GM12892 (cell line): ENCODE data around the gene ZFPM1.

Experiments used
- DNase-seq: peaks from one replicate; pipeline ENCODE4 v3.0.0; 2011; ENCODE audit not compliant: insufficient read length
- FAIRE-seq: peaks from 2 replicates; lab custom pipeline; 2011; peaks lifted over from hg19 to GRCh38; lab: Jason Lieb, UNC
- POLR2A ChIP-seq: IDR thresholded peaks from 2 replicates; pipeline ENCODE4 v1.6.1; 2011; ENCODE audit warnings: low read depth, low read length, control low read depth
- POLR2AphosphoS5 ChIP-seq: IDR thresholded peaks from 2 replicates; pipeline ENCODE4 v1.6.1; 2011; ENCODE audit warnings: low read depth, low read length, control low read depth
- TAF1 ChIP-seq: IDR thresholded peaks from 2 replicates; pipeline ENCODE4 v1.6.1; 2011; ENCODE audit warnings: low read depth, mild to moderate bottlenecking, control low read depth, low read length, borderline replicate concordance

ZFPM1 gene

GRCh38 chr16:88539261-88539651, 86.2 kb downstream of the ZFPM1 start:
- DNase-seq, result no peak
- TF ChIP-seq TAF1 (no peak), POLR2AphosphoS5 (no peak), POLR2A (no peak)
- FAIRE-seq, result no peak

DNA sequence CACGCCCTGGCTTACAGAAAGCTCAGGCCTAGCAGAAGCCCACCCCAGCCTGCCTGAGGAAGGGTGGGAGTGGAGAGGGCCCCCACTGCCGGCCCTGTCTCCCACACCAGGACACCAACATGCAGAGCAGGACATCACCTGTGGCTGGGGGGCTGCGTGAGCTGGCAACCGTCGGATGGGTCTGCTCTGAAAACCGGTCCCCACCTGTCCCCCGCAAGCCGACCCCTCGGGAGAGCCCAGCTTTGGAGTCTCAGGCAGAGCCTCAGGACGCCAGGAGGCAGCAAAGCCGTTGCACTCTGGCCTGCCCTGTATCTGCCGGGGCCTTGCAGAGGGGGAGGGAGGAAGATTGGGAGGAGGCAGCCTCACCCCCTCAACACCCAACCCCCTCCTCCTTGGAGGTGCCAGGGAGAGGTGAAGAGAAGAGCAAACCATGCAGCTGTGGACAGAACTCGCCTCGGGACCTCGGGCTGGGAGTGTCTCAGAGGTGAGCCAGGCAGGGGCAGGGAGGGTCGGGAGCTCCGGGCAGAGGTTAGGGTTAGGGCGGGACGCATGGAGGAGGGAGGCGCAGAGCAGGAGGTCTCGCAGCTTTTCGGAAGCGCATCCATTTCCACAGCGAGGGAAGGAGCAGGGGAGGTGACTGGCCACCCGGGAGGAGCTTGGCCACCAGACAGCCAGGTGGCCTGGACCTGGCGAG, 86.7 kb downstream of the ZFPM1 start:
- DNase-seq (no peak), FAIRE-seq (no peak)
- TF ChIP-seq TAF1, result no peak
- no peak for TF ChIP-seq POLR2AphosphoS5
- no peak for TF ChIP-seq POLR2A

- DNase-seq, result no peak
- no peak for TF ChIP-seq POLR2A
- TF ChIP-seq POLR2AphosphoS5, result no peak
- no peak for TF ChIP-seq TAF1
- no peak for FAIRE-seq
These were observed 87.4 kb downstream of the ZFPM1 start for GRCh38 chr16:88540346-88540977.

DNA sequence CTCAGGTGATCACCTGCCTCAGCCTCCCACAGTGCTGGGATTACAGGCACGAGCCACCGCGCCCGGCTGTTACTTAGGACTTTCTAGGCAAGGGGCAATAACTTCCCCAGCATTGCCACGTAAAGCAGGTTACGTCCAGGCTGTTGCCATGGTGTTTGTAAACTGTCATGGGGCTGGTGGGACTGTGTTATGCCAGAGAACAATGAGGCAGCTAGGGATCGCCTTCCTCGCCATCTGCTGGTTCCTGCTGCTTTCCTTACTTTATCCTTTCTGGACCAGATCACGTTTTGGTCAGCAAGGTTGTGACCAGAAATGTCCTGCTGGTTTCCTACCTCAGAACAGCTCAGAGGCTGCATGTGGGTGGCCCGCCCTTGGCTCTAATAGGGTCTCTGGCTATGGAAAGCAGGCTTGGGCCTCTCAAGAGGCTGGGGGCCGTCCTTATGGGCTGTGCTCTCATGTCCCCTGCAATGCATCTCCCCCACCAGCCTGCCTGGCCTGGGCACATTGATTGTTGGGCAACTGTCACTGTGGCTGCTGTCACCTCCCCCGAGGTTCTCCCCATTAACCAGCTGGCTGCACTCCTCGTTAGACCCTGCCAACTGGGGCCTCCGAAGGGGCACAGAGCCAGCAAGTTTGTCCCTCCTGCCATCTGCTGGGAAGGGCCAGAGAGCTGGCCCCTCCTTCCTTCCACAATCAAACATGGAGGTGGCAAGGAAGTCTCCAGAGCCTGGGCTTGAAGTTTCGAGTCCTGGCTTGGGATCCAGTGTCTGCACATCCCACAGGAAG, 88.9 kb downstream of the ZFPM1 start:
- no peak for FAIRE-seq
- DNase-seq, result no peak
- no peak for TF ChIP-seq TAF1
- no peak for TF ChIP-seq POLR2AphosphoS5
- no peak for TF ChIP-seq POLR2A

GRCh38 chr16:88543230-88543813, 90.2 kb downstream of the ZFPM1 start:
- FAIRE-seq (no peak), DNase-seq (no peak)
- no peak for TF ChIP-seq TAF1
- TF ChIP-seq POLR2AphosphoS5, result no peak
- TF ChIP-seq POLR2A, result no peak

GRCh38 chr16:88545781-88546180, 92.7 kb downstream of the ZFPM1 start:
- TF ChIP-seq POLR2AphosphoS5 (no peak), POLR2A (no peak), TAF1 (no peak)
- DNase-seq, result no peak
- FAIRE-seq, result no peak

DNA sequence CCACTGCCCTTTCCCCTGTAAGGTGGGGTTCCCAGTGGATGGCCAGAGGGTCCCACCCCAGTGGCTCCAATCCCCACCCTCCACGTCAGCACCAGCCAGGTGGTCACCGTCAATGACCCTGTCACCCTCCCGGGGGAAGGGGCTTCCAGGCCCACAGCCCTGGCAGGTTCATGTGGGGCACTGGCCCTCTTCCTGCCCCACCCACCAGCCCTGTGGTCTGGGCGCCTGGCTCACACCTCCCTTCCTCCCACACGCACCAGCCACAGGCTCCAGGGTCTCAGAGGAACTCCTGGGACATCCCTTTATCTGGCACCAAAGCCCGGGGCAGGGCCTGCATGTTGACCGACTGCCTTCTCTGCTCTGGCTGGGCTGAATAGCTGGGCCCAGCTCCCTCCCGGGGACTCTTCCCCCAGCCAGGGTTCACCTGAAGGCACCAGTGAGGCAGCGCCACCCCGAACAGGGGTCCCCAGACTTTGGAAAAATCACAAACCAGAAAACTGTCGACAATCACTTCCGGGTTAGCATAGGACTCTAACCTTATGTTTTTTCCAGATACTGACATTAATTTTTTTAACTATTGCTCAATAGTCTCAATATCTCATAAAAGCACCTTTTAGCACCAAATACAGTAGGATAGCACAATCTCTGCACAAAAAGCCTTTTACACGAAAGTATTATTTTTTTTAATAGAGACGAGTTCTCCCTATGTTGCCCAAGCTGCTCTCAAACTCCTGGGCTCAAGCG, 95.2 kb downstream of the ZFPM1 start:
- TF ChIP-seq TAF1, result no peak
- TF ChIP-seq POLR2AphosphoS5, result no peak
- no peak for TF ChIP-seq POLR2A
- FAIRE-seq, result no peak
- DNase-seq, result no peak

DNA sequence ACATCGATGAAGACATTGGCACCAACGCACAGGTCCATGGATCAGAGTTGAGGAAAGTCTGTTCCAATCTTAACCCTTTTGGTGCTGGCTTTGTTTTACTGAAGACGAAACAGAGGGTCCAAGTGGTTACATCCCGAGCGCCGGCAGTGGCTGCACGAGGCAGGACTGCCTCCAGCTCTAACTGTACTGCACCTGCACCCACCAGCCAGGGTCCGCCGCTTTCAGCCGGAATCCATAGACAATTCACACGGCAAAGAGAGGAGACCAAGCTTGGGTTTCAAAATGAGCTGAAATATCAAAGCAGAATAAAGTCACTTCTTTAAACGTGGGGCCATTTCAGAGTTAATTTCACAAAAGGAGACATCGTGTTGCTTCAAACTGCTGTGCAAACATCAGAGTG, 95.9 kb downstream of the ZFPM1 start:
- TF ChIP-seq TAF1, result no peak
- TF ChIP-seq POLR2AphosphoS5, result no peak
- no peak for TF ChIP-seq POLR2A
- DNase-seq, result no peak
- FAIRE-seq, result no peak

GRCh38 chr16:88549671-88550245, 96.7 kb downstream of the ZFPM1 start:
- FAIRE-seq (no peak), DNase-seq (no peak)
- TF ChIP-seq POLR2AphosphoS5, result no peak
- TF ChIP-seq POLR2A, result no peak
- no peak for TF ChIP-seq TAF1

- TF ChIP-seq TAF1 (no peak), POLR2A (no peak), POLR2AphosphoS5 (no peak)
- DNase-seq, result no peak
- FAIRE-seq, result peak; percentile 73
These were observed 97.2 kb downstream of the ZFPM1 start for GRCh38 chr16:88550246-88550661.

DNA sequence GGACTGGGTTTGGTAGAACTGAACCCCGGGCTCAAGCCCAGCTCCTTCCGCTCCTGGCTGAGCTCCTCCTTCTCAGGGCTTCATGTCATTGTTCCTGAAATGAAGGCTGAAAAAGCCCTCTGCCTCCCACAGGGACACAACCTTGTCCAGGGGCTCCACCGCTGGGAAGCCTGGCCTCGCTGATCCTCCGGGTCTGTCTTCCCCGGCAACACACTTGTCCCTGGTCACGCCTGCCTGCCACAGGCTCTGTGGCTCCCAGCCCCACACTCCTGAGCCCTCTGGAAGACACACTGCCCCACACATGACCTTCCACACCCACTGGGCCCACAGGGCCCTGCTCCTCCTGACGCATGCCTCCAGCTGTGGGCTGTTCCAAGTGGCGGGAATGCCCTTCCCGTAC, 99.1 kb downstream of the ZFPM1 start:
- no peak for TF ChIP-seq POLR2AphosphoS5
- TF ChIP-seq TAF1, result no peak
- TF ChIP-seq POLR2A, result no peak
- DNase-seq (no peak), FAIRE-seq (no peak)
